Epithelial cell of proximal tubule (primary cell): ENCODE data around the gene TLR10. TPM values are rescaled to one million over a fixed set of nuclear protein-coding genes. Genes with fewer than 3 reads are reported as not detected.

Experiments
- DNase-seq: peaks from one replicate; pipeline ENCODE4 v3.0.0-alpha.2; 2011; ENCODE audit warnings: low read depth
- H3K4me3 ChIP-seq: 2 replicates; pipeline ENCODE4 v1.5.1; 2011; ENCODE audit warnings: low read depth, mild to moderate bottlenecking, low read length
- total RNA-seq: library from RNA; depleted of rRNA; stranded (reverse); fragments of >200 nt; gene quantifications from 2 replicates; pipeline ENCODE4 v1.2.3, GENCODE V29; 2015
- TF ChIP-seq, protein P1 (sequence below): conservative IDR thresholded peaks from 2 replicates; pipeline ENCODE4 v1.5.1; 2012; ENCODE audit warnings: low read depth, mild to moderate bottlenecking, low read length

The TLR10 gene
- total RNA-seq, 1 donor from 2014 or later, result not detected

GRCh38 chr4:38821739-38822138 lies 38.9 kb upstream of the TLR10 start:
- TF ChIP-seq, protein P1, sequence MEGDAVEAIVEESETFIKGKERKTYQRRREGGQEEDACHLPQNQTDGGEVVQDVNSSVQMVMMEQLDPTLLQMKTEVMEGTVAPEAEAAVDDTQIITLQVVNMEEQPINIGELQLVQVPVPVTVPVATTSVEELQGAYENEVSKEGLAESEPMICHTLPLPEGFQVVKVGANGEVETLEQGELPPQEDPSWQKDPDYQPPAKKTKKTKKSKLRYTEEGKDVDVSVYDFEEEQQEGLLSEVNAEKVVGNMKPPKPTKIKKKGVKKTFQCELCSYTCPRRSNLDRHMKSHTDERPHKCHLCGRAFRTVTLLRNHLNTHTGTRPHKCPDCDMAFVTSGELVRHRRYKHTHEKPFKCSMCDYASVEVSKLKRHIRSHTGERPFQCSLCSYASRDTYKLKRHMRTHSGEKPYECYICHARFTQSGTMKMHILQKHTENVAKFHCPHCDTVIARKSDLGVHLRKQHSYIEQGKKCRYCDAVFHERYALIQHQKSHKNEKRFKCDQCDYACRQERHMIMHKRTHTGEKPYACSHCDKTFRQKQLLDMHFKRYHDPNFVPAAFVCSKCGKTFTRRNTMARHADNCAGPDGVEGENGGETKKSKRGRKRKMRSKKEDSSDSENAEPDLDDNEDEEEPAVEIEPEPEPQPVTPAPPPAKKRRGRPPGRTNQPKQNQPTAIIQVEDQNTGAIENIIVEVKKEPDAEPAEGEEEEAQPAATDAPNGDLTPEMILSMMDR, result no peak
- DNase-seq, result no peak
- no peak overlapping the region for H3K4me3 ChIP-seq

- H3K4me3 ChIP-seq, result no peak overlapping the region
- TF ChIP-seq, protein P1, result no peak
- DNase-seq, result no peak
Measured at GRCh38 chr4:38820329-38821061, 37.7 kb upstream of the TLR10 start.

DNA sequence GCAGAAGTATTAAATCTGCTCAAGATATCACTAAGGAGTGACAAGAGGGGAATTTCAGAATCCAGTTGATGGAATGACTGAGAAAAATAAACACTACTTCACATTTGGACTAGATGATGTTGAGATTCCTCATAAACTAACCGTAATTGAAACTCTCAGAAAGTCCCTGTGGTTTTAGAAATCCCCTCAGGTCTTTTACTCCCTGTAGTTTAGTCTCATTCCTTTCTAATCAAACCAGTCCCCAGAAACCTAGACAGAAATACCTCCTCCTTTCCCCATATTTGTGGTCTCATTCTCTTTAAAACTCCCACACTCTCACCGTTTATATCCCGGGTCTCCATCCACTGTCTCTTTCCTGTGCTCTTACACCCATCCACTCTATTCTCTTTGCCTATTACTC lies 36.8 kb upstream of the TLR10 start:
- no peak for DNase-seq
- H3K4me3 ChIP-seq, result no peak overlapping the region
- TF ChIP-seq, protein P1, result no peak

DNA sequence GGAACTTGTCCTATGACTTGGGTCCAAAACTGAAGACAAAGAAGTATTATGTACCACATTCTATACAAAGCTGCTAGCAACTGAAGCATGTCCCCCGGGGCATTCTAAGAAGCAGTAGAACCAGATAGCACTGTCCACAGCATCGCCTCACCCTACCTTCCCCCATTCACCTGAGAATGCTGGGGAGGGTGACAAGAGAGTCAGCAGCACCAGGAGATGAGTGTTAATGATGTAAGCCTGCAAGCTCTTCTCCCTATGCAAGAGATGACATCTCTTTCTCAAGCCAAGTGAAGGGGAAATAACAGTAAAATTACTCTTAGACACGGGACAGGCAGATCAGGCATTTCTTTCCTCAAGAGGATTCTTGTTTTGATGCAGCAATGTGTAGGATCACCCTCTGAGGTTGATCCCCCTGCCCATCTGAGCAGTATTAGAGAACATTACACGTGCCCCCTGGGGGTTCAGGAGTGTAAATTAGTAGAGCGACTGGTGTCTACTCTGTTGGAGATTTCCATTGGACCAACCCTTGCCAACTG lies 35.7 kb upstream of the TLR10 start:
- no peak for DNase-seq
- TF ChIP-seq, protein P1, result no peak
- H3K4me3 ChIP-seq, result no peak overlapping the region

DNA sequence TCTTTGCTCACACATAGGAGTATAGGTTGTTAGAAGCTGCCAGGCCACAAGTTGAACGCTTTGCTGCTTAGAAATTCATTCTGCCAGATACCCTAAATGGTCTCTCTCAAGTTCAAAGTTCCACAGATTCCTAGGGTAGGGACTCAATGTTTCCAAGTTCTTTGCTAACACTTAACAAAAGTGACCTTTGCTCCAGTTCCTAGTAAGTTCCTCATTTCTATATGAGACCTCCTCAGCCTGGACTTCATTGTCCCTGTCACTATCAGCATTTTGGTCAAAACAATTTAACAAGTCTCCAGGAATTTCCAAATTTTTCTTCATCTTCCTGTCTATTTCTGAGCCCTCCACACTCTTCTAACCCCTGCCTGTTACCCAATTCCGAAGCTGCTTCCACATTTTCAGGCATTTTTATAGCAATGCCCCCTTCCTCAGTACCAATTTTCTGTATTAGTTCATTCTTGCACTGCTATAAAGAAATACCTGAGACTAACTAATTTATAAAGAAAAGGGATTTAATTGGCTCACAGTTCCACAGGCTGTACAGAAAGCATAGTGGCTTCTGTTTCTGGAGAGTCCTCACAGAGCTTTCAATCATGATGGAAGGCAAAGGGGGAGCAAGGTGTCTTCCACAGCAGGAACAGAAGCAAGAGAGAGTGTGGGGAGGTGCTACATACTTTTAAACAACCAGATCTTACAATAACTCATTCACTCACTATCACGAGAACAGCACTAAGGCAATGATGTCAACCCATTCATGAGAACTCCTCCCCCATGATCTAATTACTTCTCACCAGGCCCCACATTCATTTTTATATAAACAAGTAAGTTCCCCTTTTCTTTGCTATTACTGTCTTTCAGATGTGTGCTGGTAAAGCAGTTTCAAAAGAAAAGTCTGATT lies 33.3 kb upstream of the TLR10 start:
- DNase-seq, result no peak
- TF ChIP-seq, protein P1, result no peak
- no peak overlapping the region for H3K4me3 ChIP-seq

GRCh38 chr4:38814386-38814785 lies 31.6 kb upstream of the TLR10 start:
- DNase-seq, result no peak
- H3K4me3 ChIP-seq, result no peak overlapping the region
- TF ChIP-seq, protein P1, result no peak
